ENCODE measurements around the gene PAPSS1. TPM values are rescaled to one million over a fixed set of nuclear protein-coding genes. Genes with fewer than 3 reads are reported as not detected.

The PAPSS1 gene
- total RNA-seq, 1 experiment from 2014 or later = 59.0 TPM

DNA sequence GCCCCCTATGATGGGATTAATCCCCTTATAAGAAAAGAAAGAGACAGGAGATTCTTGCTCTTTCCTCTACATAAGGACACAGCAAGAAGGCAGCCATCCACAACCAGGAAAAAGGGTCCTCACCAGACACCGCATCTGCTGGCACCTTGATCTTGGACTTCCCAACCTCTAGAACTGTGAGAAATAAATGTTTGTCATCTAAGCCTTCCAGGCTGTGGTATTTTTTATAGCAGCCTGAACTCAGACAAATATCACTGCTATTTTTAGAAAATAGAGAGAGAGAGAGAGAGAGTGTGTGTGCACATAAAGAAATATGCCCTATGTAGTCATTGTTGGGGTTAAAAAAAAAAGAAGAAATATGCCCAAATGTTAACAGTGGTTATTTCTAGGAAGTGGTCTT, 104.2 kb downstream of the PAPSS1 start:
- DNase-seq (ENCODE audit: low read depth, low spot score) (no peak), ATAC-seq (no peak)
- no peak overlapping the region for H3K4me3 ChIP-seq (replicated peaks in 1 of 2; ENCODE audit: low read depth in 1 of 2, low read length in 2 of 2)
- POLR2A ChIA-PET = no interaction called here
- H3K9me3 ChIP-seq (ENCODE audit: control insufficient read depth in 1 of 2, insufficient read depth in 1 of 2, low read depth in 1 of 2, low read length in 2 of 2) = no peaks in the 10 kb centered on the region
- H4K20me1 ChIP-seq (ENCODE audit: insufficient read depth) = no peaks in the 10 kb centered on the region
- no peak for TF ChIP-seq ELF1 (IDR thresholded peaks at IDR 0.05; ENCODE audit: borderline replicate concordance, low read depth)
- TF ChIP-seq, protein P1, sequence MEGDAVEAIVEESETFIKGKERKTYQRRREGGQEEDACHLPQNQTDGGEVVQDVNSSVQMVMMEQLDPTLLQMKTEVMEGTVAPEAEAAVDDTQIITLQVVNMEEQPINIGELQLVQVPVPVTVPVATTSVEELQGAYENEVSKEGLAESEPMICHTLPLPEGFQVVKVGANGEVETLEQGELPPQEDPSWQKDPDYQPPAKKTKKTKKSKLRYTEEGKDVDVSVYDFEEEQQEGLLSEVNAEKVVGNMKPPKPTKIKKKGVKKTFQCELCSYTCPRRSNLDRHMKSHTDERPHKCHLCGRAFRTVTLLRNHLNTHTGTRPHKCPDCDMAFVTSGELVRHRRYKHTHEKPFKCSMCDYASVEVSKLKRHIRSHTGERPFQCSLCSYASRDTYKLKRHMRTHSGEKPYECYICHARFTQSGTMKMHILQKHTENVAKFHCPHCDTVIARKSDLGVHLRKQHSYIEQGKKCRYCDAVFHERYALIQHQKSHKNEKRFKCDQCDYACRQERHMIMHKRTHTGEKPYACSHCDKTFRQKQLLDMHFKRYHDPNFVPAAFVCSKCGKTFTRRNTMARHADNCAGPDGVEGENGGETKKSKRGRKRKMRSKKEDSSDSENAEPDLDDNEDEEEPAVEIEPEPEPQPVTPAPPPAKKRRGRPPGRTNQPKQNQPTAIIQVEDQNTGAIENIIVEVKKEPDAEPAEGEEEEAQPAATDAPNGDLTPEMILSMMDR (IDR thresholded peaks at IDR 0.05 in 2 of 3, conservative IDR thresholded peaks at IDR 0.05 in 1 of 3; ENCODE audit: borderline replicate concordance in 1 of 3, insufficient read depth in 1 of 3, low read depth in 2 of 3, low read length in 2 of 3) = no peak
- no peak for TF ChIP-seq SRF (IDR thresholded peaks at IDR 0.05; ENCODE audit: low read depth)
- no peak for TF ChIP-seq EZH2 (IDR thresholded peaks at IDR 0.05)
- no peak for TF ChIP-seq POLR2AphosphoS5 (IDR thresholded peaks at IDR 0.05; ENCODE audit: low read depth, low read length)
- TF ChIP-seq, protein P2, sequence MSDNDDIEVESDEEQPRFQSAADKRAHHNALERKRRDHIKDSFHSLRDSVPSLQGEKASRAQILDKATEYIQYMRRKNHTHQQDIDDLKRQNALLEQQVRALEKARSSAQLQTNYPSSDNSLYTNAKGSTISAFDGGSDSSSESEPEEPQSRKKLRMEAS (IDR thresholded peaks at IDR 0.05) = no peak
- no peak for TF ChIP-seq EGR1 (IDR thresholded peaks at IDR 0.05; ENCODE audit: low read depth)
- TF ChIP-seq, protein P3, sequence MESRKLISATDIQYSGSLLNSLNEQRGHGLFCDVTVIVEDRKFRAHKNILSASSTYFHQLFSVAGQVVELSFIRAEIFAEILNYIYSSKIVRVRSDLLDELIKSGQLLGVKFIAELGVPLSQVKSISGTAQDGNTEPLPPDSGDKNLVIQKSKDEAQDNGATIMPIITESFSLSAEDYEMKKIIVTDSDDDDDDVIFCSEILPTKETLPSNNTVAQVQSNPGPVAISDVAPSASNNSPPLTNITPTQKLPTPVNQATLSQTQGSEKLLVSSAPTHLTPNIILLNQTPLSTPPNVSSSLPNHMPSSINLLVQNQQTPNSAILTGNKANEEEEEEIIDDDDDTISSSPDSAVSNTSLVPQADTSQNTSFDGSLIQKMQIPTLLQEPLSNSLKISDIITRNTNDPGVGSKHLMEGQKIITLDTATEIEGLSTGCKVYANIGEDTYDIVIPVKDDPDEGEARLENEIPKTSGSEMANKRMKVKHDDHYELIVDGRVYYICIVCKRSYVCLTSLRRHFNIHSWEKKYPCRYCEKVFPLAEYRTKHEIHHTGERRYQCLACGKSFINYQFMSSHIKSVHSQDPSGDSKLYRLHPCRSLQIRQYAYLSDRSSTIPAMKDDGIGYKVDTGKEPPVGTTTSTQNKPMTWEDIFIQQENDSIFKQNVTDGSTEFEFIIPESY (IDR thresholded peaks at IDR 0.05; ENCODE audit: extremely low read depth, insufficient replicate concordance, low read length) = no peak
- TF ChIP-seq TCF7L2 (IDR thresholded peaks at IDR 0.05; ENCODE audit: borderline replicate concordance, extremely low read depth, insufficient read depth, insufficient read length) = no peak
- no peak for TF ChIP-seq EZH2phosphoT487 (IDR thresholded peaks at IDR 0.05; ENCODE audit: borderline replicate concordance)
- TF ChIP-seq JUND (IDR thresholded peaks at IDR 0.05) = no peak
- no peak for TF ChIP-seq SP1 (IDR thresholded peaks at IDR 0.05; ENCODE audit: low read depth)
- TF ChIP-seq SIN3A (IDR thresholded peaks at IDR 0.05; ENCODE audit: low read depth) = no peak
- no peaks in the 10 kb centered on the region for H3K79me2 ChIP-seq (ENCODE audit: insufficient read depth, low read length)
- H3K4me2 ChIP-seq (ENCODE audit: low read length) = no peak overlapping the region
- H3K27me3 ChIP-seq (ENCODE audit: insufficient read depth, low read length) = no peaks in the 10 kb centered on the region
- RAD21 ChIA-PET (ENCODE audit: low non-redundant PET in 1 of 2, low total read pairs in 2 of 2, uncharacterized antibody in 2 of 2, unreplicated experiment in 2 of 2) = no interaction called here
- H3K27ac ChIP-seq (ENCODE audit: low read depth, low read length) = no peak overlapping the region
- intact Hi-C loops (cut with micrococcal nuclease) = no loop called here
- H3K9ac ChIP-seq (ENCODE audit: low read length) = no peak overlapping the region
- H2AFZ ChIP-seq (ENCODE audit: low read depth, low read length, poor library complexity, severe bottlenecking) = no peak overlapping the region
- CTCF ChIA-PET = no interaction called here
- no peaks in the 10 kb centered on the region for H3K36me3 ChIP-seq (ENCODE audit: control insufficient read depth in 1 of 2, insufficient read depth in 2 of 2, low read length in 2 of 2)
- H3K9me2 ChIP-seq (ENCODE audit: insufficient read depth) = no peaks in the 10 kb centered on the region
- BruUV-seq (replicated peaks) = no TSS peak
- peaks cover 0 to 23% of the 10 kb centered on the region in 2 experiments; a peak in 2 of 4 replicates for H3K4me1 ChIP-seq (ENCODE audit: control insufficient read depth in 1 of 2, insufficient read depth in 2 of 2, low read length in 2 of 2)

All from HCT116 (cell line).